HEK293 (cell line): ENCODE measurements around the gene NUP160.

Experiments used
- CTCF ChIA-PET: fragments of 350-600 bp; formaldehyde crosslinking; extraction: SDS; loops from one replicate; lab custom pipeline; 2021; ENCODE audit warnings: antibody characterized with exemption; lab: Yijun Ruan, JAX
- POLR2A ChIA-PET: fragments of 300-600 bp; formaldehyde crosslinking; extraction: SDS; loops from one replicate; lab custom pipeline; 2020; ENCODE audit warnings: antibody characterized with exemption, inconsistent platforms; lab: Yijun Ruan, JAX
- H3K27ac ChIP-seq: fragments of 200-500 bp; sonication (Bioruptor generic); 2 replicates; pipeline ENCODE4 v1.5.1; 2014; ENCODE audit warnings: low read depth, low read length, control low read depth, inconsistent platforms; ENCODE audit errors: extremely low read depth
- H3K36me3 ChIP-seq, 2 experiments: fragments of 200-500 bp in 1 of 2; sonication (Bioruptor generic) in 1 of 2; 1 replicate in 1 of 2; 2 replicates in 1 of 2; pipeline ENCODE4 v1.5.1; 2014 to 2017; ENCODE audit warnings: inconsistent platforms in 2 of 2, low read length in 2 of 2; ENCODE audit not compliant: control insufficient read depth in 2 of 2, insufficient read depth in 1 of 2
- H3K4me1 ChIP-seq: fragments of 200-500 bp; sonication (Bioruptor generic); 2 replicates; pipeline ENCODE4 v1.5.1; 2014; ENCODE audit warnings: mild to moderate bottlenecking, low read length, inconsistent platforms; ENCODE audit not compliant: control insufficient read depth, insufficient read depth
- H3K4me3 ChIP-seq: 2 replicates; pipeline ENCODE4 v1.5.1; 2011; ENCODE audit warnings: low read depth, mild to moderate bottlenecking, control low read depth, low read length, moderate library complexity
- H3K9me3 ChIP-seq: fragments of 200-500 bp; sonication (Bioruptor generic); 2 replicates; pipeline ENCODE4 v1.5.1; 2014; ENCODE audit warnings: low read depth, low read length, inconsistent platforms; ENCODE audit not compliant: control insufficient read depth, insufficient read depth
- IKZF3 ChIP-seq: fragments of 450-650 bp; IDR thresholded peaks from 2 replicates; pipeline ENCODE4 v1.5.0; 2018; ENCODE audit warnings: missing biosample characterization, mild to moderate bottlenecking, missing genetic modification characterization, moderate library complexity
- MEIS1 ChIP-seq: sonication (generic); formaldehyde crosslinking; IDR thresholded peaks from 2 replicates; pipeline ENCODE4 v1.8.1; 2022; ENCODE audit warnings: missing genetic modification reagents, mild to moderate bottlenecking, borderline replicate concordance
- PRDM6 ChIP-seq: fragments of 450-650 bp; formaldehyde crosslinking; IDR thresholded peaks from 2 replicates; pipeline ENCODE4 v1.5.1; 2017; ENCODE audit warnings: missing biosample characterization, missing genetic modification characterization
- YY2 ChIP-seq: fragments of 450-650 bp; formaldehyde crosslinking; IDR thresholded peaks from 2 replicates; pipeline ENCODE4 v1.5.1; 2016; ENCODE audit warnings: missing biosample characterization, missing genetic modification characterization
- ZBTB11 ChIP-seq: fragments of 450-650 bp; formaldehyde crosslinking; conservative IDR thresholded peaks from 2 replicates; pipeline ENCODE4 v1.5.1; 2016; ENCODE audit warnings: low read depth, missing biosample characterization, missing genetic modification characterization
- ZNF221 ChIP-seq: fragments of 450-650 bp; formaldehyde crosslinking; IDR thresholded peaks from 2 replicates; pipeline ENCODE4 v1.5.1; 2017; ENCODE audit warnings: missing biosample characterization, missing genetic modification characterization, borderline replicate concordance
- ZNF23 ChIP-seq: fragments of 450-650 bp; formaldehyde crosslinking; IDR thresholded peaks from 2 replicates; pipeline ENCODE4 v1.5.1; 2016; ENCODE audit warnings: missing biosample characterization, missing genetic modification characterization, borderline replicate concordance
- ZNF239 ChIP-seq: fragments of 450-650 bp; formaldehyde crosslinking; IDR thresholded peaks from 2 replicates; pipeline ENCODE4 v1.5.1; 2016; ENCODE audit warnings: missing biosample characterization, missing genetic modification characterization
- ZNF280C ChIP-seq: fragments of 450-650 bp; formaldehyde crosslinking; IDR thresholded peaks from 2 replicates; pipeline ENCODE4 v1.5.1; 2016; ENCODE audit warnings: missing biosample characterization, missing genetic modification characterization
- ZNF292 ChIP-seq: fragments of 450-650 bp; formaldehyde crosslinking; IDR thresholded peaks from 2 replicates; pipeline ENCODE4 v1.5.1; 2016; ENCODE audit warnings: low read depth, missing biosample characterization, missing genetic modification characterization, borderline replicate concordance
- ZNF350 ChIP-seq: fragments of 450-650 bp; formaldehyde crosslinking; IDR thresholded peaks from 2 replicates; pipeline ENCODE4 v1.5.0; 2017; ENCODE audit warnings: missing biosample characterization, mild to moderate bottlenecking, missing genetic modification characterization
- ZNF391 ChIP-seq: fragments of 450-650 bp; formaldehyde crosslinking; IDR thresholded peaks from 2 replicates; pipeline ENCODE4 v1.5.1; 2016; ENCODE audit warnings: low read depth, missing biosample characterization, missing genetic modification characterization, borderline replicate concordance
- ZNF560 ChIP-seq: fragments of 450-650 bp; formaldehyde crosslinking; IDR thresholded peaks from 2 replicates; pipeline ENCODE4 v1.5.1; 2017; ENCODE audit warnings: missing biosample characterization, missing genetic modification characterization, borderline replicate concordance
- ZNF660 ChIP-seq: fragments of 450-650 bp; IDR thresholded peaks from 2 replicates; pipeline ENCODE4 v1.5.1; 2018; ENCODE audit warnings: missing biosample characterization, mild to moderate bottlenecking, missing genetic modification characterization
- ZSCAN5A ChIP-seq: fragments of 450-650 bp; formaldehyde crosslinking; IDR thresholded peaks from 2 replicates; pipeline ENCODE4 v1.5.1; 2016; ENCODE audit warnings: missing biosample characterization, missing genetic modification characterization

The NUP160 gene

GRCh38 chr11:47863189-47863897 is 15.2 kb upstream of the NUP160 start (continued):
- TF ChIP-seq MEIS1, result no peak
- TF ChIP-seq PRDM6 (tag by site-specific recombination), result no peak

- H3K36me3 ChIP-seq, result no peaks in the 10 kb centered on the region
- no peaks in the 10 kb centered on the region for H3K4me1 ChIP-seq
- ChIA-PET CTCF (interaction anchor here (0.6 kb wide), 1 partner anchor 248 kb away, joined by 3 read pairs; no protein-coding TSS in a partner anchor), POLR2A (no interaction called here)
- no peak overlapping the region for H3K4me3 ChIP-seq
- no peaks in the 10 kb centered on the region for H3K9me3 ChIP-seq
- H3K27ac ChIP-seq, result no peak overlapping the region
- TF ChIP-seq IKZF3, result no peak
- no peak for TF ChIP-seq ZBTB11 (tag by site-specific recombination)
- no peak for TF ChIP-seq YY2 (tag by site-specific recombination)
- TF ChIP-seq ZNF23 (tag by site-specific recombination), result no peak
- TF ChIP-seq ZSCAN5A, result no peak
- TF ChIP-seq ZNF239 (tag by site-specific recombination), result no peak
- no peak for TF ChIP-seq ZNF280C (tag by site-specific recombination)
- TF ChIP-seq ZNF350 (tag by site-specific recombination), result no peak
- TF ChIP-seq ZNF292 (tag by site-specific recombination), result no peak
- no peak for TF ChIP-seq ZNF221
- no peak for TF ChIP-seq ZNF660 (tag by site-specific recombination)
- no peak for TF ChIP-seq ZNF560 (tag by site-specific recombination)
- no peak for TF ChIP-seq ZNF391
Measured at GRCh38 chr11:47861728-47862127, 13.6 kb upstream of the NUP160 start.
